ENCODE measurements around the gene IL17C. TPM values are rescaled to one million over a fixed set of nuclear protein-coding genes. Genes with fewer than 3 reads are reported as not detected.
A peak's percentile ranks its signal among the peaks of the same experiment; 100 is the strongest.

Gene IL17C
- total and polyA plus RNA-seq, 9 of the 15 experiments (the other 6 are each of a cell fraction or from before 2014, with no cell fraction given): not detected

DNA sequence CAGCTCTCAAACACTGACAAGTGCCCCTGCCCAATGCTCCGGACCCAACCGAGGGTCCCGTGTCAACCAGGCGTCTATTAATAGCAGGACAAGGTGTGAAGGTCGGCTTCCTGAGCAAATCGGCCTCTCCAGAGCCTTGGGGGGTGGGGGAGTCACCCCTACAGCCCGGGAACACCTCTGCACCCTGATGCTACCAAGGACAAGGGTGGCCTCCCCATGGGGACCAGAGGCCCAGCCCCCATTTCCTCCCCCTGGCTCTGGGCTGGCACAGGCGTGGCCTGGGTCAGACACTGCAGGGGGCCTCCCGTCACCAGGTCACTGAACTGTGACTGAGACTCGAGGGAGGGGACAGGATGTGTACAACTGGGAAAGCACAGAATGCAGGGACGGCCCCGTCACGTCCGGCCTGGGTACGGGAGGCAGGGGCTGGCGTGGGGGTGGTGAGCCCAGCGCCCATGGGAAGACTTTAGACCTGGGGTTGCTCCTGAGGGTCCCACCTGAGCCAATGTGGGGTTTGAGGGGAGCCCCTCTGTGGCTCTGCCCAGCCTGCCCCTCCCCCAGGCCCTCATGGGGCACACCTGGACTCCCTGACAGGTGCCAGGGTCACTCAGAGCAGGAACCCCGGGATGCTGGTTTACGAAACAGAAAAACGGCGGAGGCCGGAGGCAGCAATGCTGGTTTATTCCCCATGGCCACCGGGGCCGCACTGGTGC lies 13.1 kb downstream of the IL17C start (continued):
- TF ChIP-seq HDGF (IDR thresholded peaks at IDR 0.05) (0 out of 2 replicates have a peak, but pooled peaks have one; percentile 28), MXI1 (IDR thresholded peaks at IDR 0.05; ENCODE audit: low read depth, low read length) (no peak), ZNF668 (CRISPR knock-in tag; IDR thresholded peaks at IDR 0.05) (no peak), ATF1 (CRISPR knock-in tag; IDR thresholded peaks at IDR 0.05) (no peak), ATF1 (tag; IDR thresholded peaks at IDR 0.05) (peak; percentile 84), JUND (IDR thresholded peaks at IDR 0.05; ENCODE audit: borderline replicate concordance, low read depth, low read length) (no peak), JUND (tag; IDR thresholded peaks at IDR 0.05; ENCODE audit: borderline replicate concordance, low read depth, low read length) (peak; percentile 38; the same call in 1 of the 3 replicates), CBFA2T3 (IDR thresholded peaks at IDR 0.05) (peak; percentile 22), ZFP1 (CRISPR knock-in tag; IDR thresholded peaks at IDR 0.05) (peak; percentile 20; the same call in 1 of the 2 replicates), ZC3H8 (IDR thresholded peaks at IDR 0.05) (0 out of 2 replicates have a peak, but pooled peaks have one; percentile 23), CC2D1A (IDR thresholded peaks at IDR 0.05) (no peak), HLTF (IDR thresholded peaks at IDR 0.05) (no peak), GTF2F1 (IDR thresholded peaks at IDR 0.05; ENCODE audit: low read depth, low read length) (no peak), SMAD3 (CRISPR knock-in tag; conservative IDR thresholded peaks at IDR 0.05) (no peak), NUFIP1 (IDR thresholded peaks at IDR 0.05; ENCODE audit: partially characterized antibody) (no peak), SMC3 (conservative IDR thresholded peaks at IDR 0.05; ENCODE audit: insufficient read depth, low read depth, low read length) (no peak)
- TF ChIP-seq, protein P1, sequence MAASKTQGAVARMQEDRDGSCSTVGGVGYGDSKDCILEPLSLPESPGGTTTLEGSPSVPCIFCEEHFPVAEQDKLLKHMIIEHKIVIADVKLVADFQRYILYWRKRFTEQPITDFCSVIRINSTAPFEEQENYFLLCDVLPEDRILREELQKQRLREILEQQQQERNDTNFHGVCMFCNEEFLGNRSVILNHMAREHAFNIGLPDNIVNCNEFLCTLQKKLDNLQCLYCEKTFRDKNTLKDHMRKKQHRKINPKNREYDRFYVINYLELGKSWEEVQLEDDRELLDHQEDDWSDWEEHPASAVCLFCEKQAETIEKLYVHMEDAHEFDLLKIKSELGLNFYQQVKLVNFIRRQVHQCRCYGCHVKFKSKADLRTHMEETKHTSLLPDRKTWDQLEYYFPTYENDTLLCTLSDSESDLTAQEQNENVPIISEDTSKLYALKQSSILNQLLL (CRISPR knock-in tag; IDR thresholded peaks at IDR 0.05; ENCODE audit: borderline replicate concordance): no peak
- TF ChIP-seq, protein P2, sequence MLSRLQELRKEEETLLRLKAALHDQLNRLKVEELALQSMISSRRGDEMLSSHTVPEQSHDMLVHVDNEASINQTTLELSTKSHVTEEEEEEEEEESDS (CRISPR knock-in tag; IDR thresholded peaks at IDR 0.05): no peak
- TF ChIP-seq, protein P3, sequence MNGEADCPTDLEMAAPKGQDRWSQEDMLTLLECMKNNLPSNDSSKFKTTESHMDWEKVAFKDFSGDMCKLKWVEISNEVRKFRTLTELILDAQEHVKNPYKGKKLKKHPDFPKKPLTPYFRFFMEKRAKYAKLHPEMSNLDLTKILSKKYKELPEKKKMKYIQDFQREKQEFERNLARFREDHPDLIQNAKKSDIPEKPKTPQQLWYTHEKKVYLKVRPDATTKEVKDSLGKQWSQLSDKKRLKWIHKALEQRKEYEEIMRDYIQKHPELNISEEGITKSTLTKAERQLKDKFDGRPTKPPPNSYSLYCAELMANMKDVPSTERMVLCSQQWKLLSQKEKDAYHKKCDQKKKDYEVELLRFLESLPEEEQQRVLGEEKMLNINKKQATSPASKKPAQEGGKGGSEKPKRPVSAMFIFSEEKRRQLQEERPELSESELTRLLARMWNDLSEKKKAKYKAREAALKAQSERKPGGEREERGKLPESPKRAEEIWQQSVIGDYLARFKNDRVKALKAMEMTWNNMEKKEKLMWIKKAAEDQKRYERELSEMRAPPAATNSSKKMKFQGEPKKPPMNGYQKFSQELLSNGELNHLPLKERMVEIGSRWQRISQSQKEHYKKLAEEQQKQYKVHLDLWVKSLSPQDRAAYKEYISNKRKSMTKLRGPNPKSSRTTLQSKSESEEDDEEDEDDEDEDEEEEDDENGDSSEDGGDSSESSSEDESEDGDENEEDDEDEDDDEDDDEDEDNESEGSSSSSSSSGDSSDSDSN (IDR thresholded peaks at IDR 0.05; ENCODE audit: borderline replicate concordance in 1 of 2, low read depth in 2 of 2, low read length in 2 of 2): no peak
- TF ChIP-seq, protein P4, sequence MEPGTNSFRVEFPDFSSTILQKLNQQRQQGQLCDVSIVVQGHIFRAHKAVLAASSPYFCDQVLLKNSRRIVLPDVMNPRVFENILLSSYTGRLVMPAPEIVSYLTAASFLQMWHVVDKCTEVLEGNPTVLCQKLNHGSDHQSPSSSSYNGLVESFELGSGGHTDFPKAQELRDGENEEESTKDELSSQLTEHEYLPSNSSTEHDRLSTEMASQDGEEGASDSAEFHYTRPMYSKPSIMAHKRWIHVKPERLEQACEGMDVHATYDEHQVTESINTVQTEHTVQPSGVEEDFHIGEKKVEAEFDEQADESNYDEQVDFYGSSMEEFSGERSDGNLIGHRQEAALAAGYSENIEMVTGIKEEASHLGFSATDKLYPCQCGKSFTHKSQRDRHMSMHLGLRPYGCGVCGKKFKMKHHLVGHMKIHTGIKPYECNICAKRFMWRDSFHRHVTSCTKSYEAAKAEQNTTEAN (CRISPR knock-in tag; IDR thresholded peaks at IDR 0.05): no peak
- TF ChIP-seq, protein P5, sequence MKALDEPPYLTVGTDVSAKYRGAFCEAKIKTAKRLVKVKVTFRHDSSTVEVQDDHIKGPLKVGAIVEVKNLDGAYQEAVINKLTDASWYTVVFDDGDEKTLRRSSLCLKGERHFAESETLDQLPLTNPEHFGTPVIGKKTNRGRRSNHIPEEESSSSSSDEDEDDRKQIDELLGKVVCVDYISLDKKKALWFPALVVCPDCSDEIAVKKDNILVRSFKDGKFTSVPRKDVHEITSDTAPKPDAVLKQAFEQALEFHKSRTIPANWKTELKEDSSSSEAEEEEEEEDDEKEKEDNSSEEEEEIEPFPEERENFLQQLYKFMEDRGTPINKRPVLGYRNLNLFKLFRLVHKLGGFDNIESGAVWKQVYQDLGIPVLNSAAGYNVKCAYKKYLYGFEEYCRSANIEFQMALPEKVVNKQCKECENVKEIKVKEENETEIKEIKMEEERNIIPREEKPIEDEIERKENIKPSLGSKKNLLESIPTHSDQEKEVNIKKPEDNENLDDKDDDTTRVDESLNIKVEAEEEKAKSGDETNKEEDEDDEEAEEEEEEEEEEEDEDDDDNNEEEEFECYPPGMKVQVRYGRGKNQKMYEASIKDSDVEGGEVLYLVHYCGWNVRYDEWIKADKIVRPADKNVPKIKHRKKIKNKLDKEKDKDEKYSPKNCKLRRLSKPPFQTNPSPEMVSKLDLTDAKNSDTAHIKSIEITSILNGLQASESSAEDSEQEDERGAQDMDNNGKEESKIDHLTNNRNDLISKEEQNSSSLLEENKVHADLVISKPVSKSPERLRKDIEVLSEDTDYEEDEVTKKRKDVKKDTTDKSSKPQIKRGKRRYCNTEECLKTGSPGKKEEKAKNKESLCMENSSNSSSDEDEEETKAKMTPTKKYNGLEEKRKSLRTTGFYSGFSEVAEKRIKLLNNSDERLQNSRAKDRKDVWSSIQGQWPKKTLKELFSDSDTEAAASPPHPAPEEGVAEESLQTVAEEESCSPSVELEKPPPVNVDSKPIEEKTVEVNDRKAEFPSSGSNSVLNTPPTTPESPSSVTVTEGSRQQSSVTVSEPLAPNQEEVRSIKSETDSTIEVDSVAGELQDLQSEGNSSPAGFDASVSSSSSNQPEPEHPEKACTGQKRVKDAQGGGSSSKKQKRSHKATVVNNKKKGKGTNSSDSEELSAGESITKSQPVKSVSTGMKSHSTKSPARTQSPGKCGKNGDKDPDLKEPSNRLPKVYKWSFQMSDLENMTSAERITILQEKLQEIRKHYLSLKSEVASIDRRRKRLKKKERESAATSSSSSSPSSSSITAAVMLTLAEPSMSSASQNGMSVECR (CRISPR knock-in tag; IDR thresholded peaks at IDR 0.05): no peak

Measured in K562 (cell line).